ENCODE measurements around the gene CTSV.
"Not testable (repeated sequence)": the region's sequence is repeated elsewhere in the genome, so short reads cannot be mapped to it uniquely, and the experiment has no call there.

The CTSV gene

DNA sequence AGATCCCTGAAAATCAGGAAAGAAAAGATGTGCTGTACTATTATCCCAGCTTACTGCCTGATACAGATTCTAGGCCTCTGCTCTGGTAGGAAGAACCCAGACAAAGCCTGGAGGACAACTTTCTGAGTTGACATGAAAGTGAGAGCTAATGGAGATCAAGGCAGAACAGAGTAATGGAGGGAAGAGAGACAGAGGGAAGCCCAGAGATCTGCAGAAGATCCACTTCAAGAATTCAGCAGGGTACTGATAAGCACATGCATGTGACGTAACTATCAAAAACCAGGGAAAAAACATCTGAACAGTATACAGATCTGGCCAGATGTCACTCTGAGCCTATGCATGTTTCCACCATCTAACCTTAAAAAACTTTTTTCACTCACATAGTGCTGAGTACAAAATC lies 37.6 kb downstream of the CTSV start:
- POLR2A ChIA-PET; H3K9me3 ChIP-seq (ENCODE audit: control extremely low read depth in 1 of 5, control insufficient read depth in 4 of 5, insufficient read depth in 2 of 5, low read depth in 1 of 5, low read length in 4 of 5); H3K27me3 ChIP-seq (replicated peaks in 2 of 5; ENCODE audit: control insufficient read depth in 4 of 5, insufficient read depth in 5 of 5, low read length in 4 of 5); DNase-seq; H3K4me3 ChIP-seq (ENCODE audit: control insufficient read depth in 1 of 7, extremely low read depth in 1 of 7, insufficient read depth in 4 of 7, low read depth in 2 of 7, low read length in 6 of 7); H3K36me3 ChIP-seq (ENCODE audit: control insufficient read depth in 4 of 4, insufficient read depth in 4 of 4, low read length in 3 of 4); H3K4me1 ChIP-seq (ENCODE audit: control extremely low read depth in 1 of 4, control insufficient read depth in 4 of 4, insufficient read depth in 4 of 4, low read length in 3 of 4); H3K27ac ChIP-seq (ENCODE audit: insufficient read depth in 1 of 2, low read depth in 1 of 2, low read length in 2 of 2, poor library complexity in 1 of 2, severe bottlenecking in 2 of 2); CTCF ChIA-PET: not testable (repeated sequence)
- no CpG with 5 or more reads among the region's 1 CpG for WGBS (ENCODE audit: insufficient coverage)

DNA sequence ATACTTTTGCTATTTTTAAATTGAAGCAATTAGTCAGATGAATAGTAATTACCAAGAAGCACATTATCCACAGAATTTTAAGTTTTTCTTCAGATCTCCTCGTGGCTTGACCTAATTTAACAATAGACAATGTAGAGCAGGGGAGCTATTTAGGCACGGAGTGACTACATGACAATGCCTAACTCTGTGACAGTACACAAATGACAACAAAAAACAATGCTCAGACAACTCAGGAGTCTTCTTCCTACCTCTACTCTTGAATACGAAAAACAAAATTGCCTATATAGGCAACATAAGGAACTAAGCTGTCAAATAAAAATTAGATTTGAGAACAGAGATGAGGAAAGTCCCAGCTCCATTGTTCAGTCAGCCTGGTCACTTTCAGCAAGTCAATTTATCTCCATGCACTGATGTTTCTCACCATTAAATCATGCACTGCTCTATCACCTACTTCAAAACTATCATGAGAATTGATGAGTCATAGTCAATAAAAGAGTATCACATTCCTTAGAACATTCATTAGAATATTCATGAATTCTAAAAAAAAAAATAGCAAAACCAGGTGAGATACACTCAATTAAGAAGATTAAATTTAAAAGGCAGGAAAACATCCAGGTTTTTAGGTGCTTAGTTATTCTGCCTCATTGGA lies 38.7 kb downstream of the CTSV start:
- H3K4me3 ChIP-seq (ENCODE audit: control insufficient read depth in 1 of 7, extremely low read depth in 1 of 7, insufficient read depth in 4 of 7, low read depth in 2 of 7, low read length in 6 of 7); H3K4me1 ChIP-seq (ENCODE audit: control extremely low read depth in 1 of 4, control insufficient read depth in 4 of 4, insufficient read depth in 4 of 4, low read length in 3 of 4); POLR2A ChIA-PET; H3K36me3 ChIP-seq (ENCODE audit: control insufficient read depth in 4 of 4, insufficient read depth in 4 of 4, low read length in 3 of 4); CTCF ChIA-PET; DNase-seq; H3K27ac ChIP-seq (ENCODE audit: insufficient read depth in 1 of 2, low read depth in 1 of 2, low read length in 2 of 2, poor library complexity in 1 of 2, severe bottlenecking in 2 of 2); H3K27me3 ChIP-seq (replicated peaks in 2 of 5; ENCODE audit: control insufficient read depth in 4 of 5, insufficient read depth in 5 of 5, low read length in 4 of 5); H3K9me3 ChIP-seq (ENCODE audit: control extremely low read depth in 1 of 5, control insufficient read depth in 4 of 5, insufficient read depth in 2 of 5, low read depth in 1 of 5, low read length in 4 of 5): not testable (repeated sequence)
- WGBS (ENCODE audit: insufficient coverage), result no CpG with 5 or more reads among the region's 3 CpGs

DNA sequence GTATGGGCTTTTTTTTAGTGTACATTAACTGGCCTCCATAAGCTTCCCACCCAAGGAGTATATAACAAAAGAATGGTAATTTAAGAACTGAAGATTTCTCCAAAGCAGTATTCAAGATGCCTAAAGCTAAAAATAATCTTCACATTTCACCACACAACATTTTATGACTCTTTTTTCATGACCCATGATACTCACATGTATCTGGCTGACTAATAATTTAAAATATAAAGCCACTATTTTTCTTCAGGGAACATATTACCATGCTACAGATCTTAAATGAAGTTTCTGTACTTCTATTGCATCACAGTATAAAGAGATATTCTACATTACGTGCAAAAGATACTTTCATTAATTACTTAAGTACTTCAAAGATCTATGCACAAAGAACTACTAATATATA lies 39.2 kb downstream of the CTSV start:
- H3K36me3 ChIP-seq (ENCODE audit: control insufficient read depth in 4 of 4, insufficient read depth in 4 of 4, low read length in 3 of 4); H3K27ac ChIP-seq (ENCODE audit: insufficient read depth in 1 of 2, low read depth in 1 of 2, low read length in 2 of 2, poor library complexity in 1 of 2, severe bottlenecking in 2 of 2); CTCF ChIA-PET; H3K27me3 ChIP-seq (replicated peaks in 2 of 5; ENCODE audit: control insufficient read depth in 4 of 5, insufficient read depth in 5 of 5, low read length in 4 of 5); H3K4me1 ChIP-seq (ENCODE audit: control extremely low read depth in 1 of 4, control insufficient read depth in 4 of 4, insufficient read depth in 4 of 4, low read length in 3 of 4); H3K4me3 ChIP-seq (ENCODE audit: control insufficient read depth in 1 of 7, extremely low read depth in 1 of 7, insufficient read depth in 4 of 7, low read depth in 2 of 7, low read length in 6 of 7); DNase-seq; POLR2A ChIA-PET; H3K9me3 ChIP-seq (ENCODE audit: control extremely low read depth in 1 of 5, control insufficient read depth in 4 of 5, insufficient read depth in 2 of 5, low read depth in 1 of 5, low read length in 4 of 5): not testable (repeated sequence)
- no CpG with 5 or more reads among the region's 1 CpG for WGBS (ENCODE audit: insufficient coverage)

DNA sequence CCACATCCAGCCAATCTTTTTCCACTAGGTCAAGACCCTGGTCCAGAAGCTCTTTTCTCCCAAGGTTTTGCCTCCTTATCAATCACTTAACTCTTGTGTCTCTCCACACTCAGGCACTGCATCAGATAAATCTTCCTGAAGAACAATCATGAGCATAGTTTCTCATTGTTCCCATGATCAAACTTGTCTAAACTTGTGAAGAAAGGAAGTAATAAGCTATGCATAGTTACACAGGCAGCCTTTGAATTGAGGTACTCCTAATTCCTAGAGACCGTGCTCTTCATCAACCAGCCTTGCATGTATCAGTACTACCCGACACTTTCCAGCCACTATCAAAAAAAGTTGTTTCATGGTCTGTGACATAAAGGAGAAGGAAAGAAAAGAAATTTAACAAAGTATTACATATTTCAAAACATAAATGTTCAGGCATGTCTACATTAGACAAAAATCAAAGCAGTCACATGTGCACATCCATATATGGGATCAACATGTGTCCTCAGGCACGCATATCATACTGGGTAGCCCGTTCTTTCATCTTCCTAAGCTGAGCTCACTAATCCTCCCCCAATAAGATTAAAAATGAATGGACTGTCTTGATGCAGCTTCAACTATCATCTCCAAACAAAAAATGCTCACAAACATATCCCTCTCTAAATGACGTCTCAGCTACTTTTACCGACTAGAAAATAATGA lies 41.8 kb downstream of the CTSV start:
- H3K4me3 ChIP-seq (ENCODE audit: control insufficient read depth in 1 of 7, extremely low read depth in 1 of 7, insufficient read depth in 4 of 7, low read depth in 2 of 7, low read length in 6 of 7); DNase-seq; H3K4me1 ChIP-seq (ENCODE audit: control extremely low read depth in 1 of 4, control insufficient read depth in 4 of 4, insufficient read depth in 4 of 4, low read length in 3 of 4); H3K9me3 ChIP-seq (ENCODE audit: control extremely low read depth in 1 of 5, control insufficient read depth in 4 of 5, insufficient read depth in 2 of 5, low read depth in 1 of 5, low read length in 4 of 5); H3K27me3 ChIP-seq (replicated peaks in 2 of 5; ENCODE audit: control insufficient read depth in 4 of 5, insufficient read depth in 5 of 5, low read length in 4 of 5); H3K36me3 ChIP-seq (ENCODE audit: control insufficient read depth in 4 of 4, insufficient read depth in 4 of 4, low read length in 3 of 4); POLR2A ChIA-PET; H3K27ac ChIP-seq (ENCODE audit: insufficient read depth in 1 of 2, low read depth in 1 of 2, low read length in 2 of 2, poor library complexity in 1 of 2, severe bottlenecking in 2 of 2); CTCF ChIA-PET: not testable (repeated sequence)
- no CpG with 5 or more reads among the region's 6 CpGs for WGBS (ENCODE audit: insufficient coverage)

DNA sequence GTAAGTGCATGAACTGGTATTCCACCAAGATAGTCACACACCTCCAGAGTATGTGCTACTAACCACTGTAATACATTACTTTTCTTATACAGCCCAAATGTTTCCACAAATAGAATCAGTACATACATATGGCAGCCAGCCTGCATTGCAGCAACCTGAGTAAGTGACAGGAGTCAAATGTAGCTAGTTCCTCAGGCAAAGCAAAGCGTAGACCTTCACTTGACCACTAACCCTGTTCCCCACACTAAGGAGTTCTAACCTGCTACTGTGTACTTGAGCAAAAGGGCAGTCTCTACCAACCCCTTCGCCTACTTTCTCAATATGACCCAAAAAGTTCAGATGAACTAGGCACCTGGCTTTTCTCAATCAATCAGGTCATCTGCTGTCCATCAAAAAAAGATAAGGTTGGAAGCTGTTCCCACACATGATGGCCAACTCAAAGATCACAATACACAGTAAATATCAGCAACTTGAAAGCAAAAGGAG lies 44.4 kb downstream of the CTSV start:
- H3K4me1 ChIP-seq (ENCODE audit: control extremely low read depth in 1 of 4, control insufficient read depth in 4 of 4, insufficient read depth in 4 of 4, low read length in 3 of 4); H3K36me3 ChIP-seq (ENCODE audit: control insufficient read depth in 4 of 4, insufficient read depth in 4 of 4, low read length in 3 of 4); H3K4me3 ChIP-seq (ENCODE audit: control insufficient read depth in 1 of 7, extremely low read depth in 1 of 7, insufficient read depth in 4 of 7, low read depth in 2 of 7, low read length in 6 of 7); DNase-seq; H3K27me3 ChIP-seq (replicated peaks in 2 of 5; ENCODE audit: control insufficient read depth in 4 of 5, insufficient read depth in 5 of 5, low read length in 4 of 5); POLR2A ChIA-PET; H3K27ac ChIP-seq (ENCODE audit: insufficient read depth in 1 of 2, low read depth in 1 of 2, low read length in 2 of 2, poor library complexity in 1 of 2, severe bottlenecking in 2 of 2); CTCF ChIA-PET; H3K9me3 ChIP-seq (ENCODE audit: control extremely low read depth in 1 of 5, control insufficient read depth in 4 of 5, insufficient read depth in 2 of 5, low read depth in 1 of 5, low read length in 4 of 5): not testable (repeated sequence)
- WGBS (ENCODE audit: insufficient coverage), result no CpG with 5 or more reads among the region's 2 CpGs

DNA sequence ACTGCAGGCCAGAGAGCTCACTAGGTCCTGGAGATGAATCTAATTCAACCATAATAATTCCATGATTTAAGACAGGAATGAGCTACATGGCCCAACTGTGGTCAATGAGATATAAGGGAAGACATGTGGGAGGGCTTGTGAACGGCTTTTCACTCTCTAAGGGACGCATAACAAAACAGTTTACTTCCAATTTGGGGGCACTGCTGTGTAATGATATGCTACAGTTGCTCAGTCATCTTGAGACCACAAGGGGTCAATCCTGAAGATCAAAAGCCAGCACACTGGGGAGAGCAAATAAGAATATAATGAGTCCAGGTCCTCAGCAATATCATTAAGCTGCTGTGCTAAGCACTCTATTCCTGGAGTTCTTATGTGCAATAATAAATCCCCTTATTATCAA lies 46.6 kb downstream of the CTSV start:
- CTCF ChIA-PET; POLR2A ChIA-PET; H3K27ac ChIP-seq (ENCODE audit: insufficient read depth in 1 of 2, low read depth in 1 of 2, low read length in 2 of 2, poor library complexity in 1 of 2, severe bottlenecking in 2 of 2); H3K4me1 ChIP-seq (ENCODE audit: control extremely low read depth in 1 of 4, control insufficient read depth in 4 of 4, insufficient read depth in 4 of 4, low read length in 3 of 4); H3K4me3 ChIP-seq (ENCODE audit: control insufficient read depth in 1 of 7, extremely low read depth in 1 of 7, insufficient read depth in 4 of 7, low read depth in 2 of 7, low read length in 6 of 7); H3K9me3 ChIP-seq (ENCODE audit: control extremely low read depth in 1 of 5, control insufficient read depth in 4 of 5, insufficient read depth in 2 of 5, low read depth in 1 of 5, low read length in 4 of 5); H3K36me3 ChIP-seq (ENCODE audit: control insufficient read depth in 4 of 4, insufficient read depth in 4 of 4, low read length in 3 of 4); H3K27me3 ChIP-seq (replicated peaks in 2 of 5; ENCODE audit: control insufficient read depth in 4 of 5, insufficient read depth in 5 of 5, low read length in 4 of 5): not testable (repeated sequence)
- no CpG with 5 or more reads among the region's 2 CpGs for WGBS (ENCODE audit: insufficient coverage)
- DNase-seq, result peak in 2 of 3 donors; percentile 3 to 15

DNA sequence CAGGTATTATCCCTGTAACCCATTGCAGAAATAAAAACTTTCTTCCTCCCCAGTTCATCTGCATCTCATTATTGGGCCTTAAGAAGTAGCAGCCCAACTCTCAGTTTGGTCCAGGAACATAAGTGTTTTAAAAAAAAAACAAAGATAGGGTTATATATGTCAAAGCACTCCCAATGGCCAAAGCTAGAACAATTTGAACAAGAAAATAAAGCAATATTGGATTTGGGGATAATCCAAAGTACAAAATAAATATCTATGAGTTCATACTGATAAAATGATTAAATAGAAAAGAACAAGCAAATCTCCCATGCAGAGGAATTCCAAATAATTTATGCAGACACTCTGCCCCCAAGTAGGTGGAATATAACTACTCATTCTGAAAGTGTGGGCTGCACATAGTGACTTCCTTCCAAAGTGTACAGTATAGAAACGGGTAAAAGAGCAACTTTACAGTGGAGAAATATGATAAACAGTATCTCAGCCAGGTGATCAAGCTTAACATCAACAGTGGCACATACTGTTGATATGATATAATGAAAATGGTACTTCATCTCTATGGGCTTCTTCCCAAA lies 49.1 kb downstream of the CTSV start:
- H3K9me3 ChIP-seq (ENCODE audit: control extremely low read depth in 1 of 5, control insufficient read depth in 4 of 5, insufficient read depth in 2 of 5, low read depth in 1 of 5, low read length in 4 of 5); H3K36me3 ChIP-seq (ENCODE audit: control insufficient read depth in 4 of 4, insufficient read depth in 4 of 4, low read length in 3 of 4); H3K4me1 ChIP-seq (ENCODE audit: control extremely low read depth in 1 of 4, control insufficient read depth in 4 of 4, insufficient read depth in 4 of 4, low read length in 3 of 4); POLR2A ChIA-PET; H3K4me3 ChIP-seq (ENCODE audit: control insufficient read depth in 1 of 7, extremely low read depth in 1 of 7, insufficient read depth in 4 of 7, low read depth in 2 of 7, low read length in 6 of 7); DNase-seq; H3K27ac ChIP-seq (ENCODE audit: insufficient read depth in 1 of 2, low read depth in 1 of 2, low read length in 2 of 2, poor library complexity in 1 of 2, severe bottlenecking in 2 of 2); CTCF ChIA-PET; H3K27me3 ChIP-seq (replicated peaks in 2 of 5; ENCODE audit: control insufficient read depth in 4 of 5, insufficient read depth in 5 of 5, low read length in 4 of 5): not testable (repeated sequence)
- no CpG with 5 or more reads among the region's 1 CpG for WGBS (ENCODE audit: insufficient coverage)

Data from common myeloid progenitor, CD34-positive (primary cell).